ENCODE results near the gene ZNF329. TPM values are rescaled to one million over a fixed set of nuclear protein-coding genes. Genes with fewer than 3 reads are reported as not detected.

The ZNF329 gene
- total RNA-seq (2022) (9.5 and 11.2 TPM in 2 replicates), Bru-seq, nascent RNA (percentile 70 among the genes with signal in this experiment), BruChase-seq, experiment 1, labeled RNA remaining after a 6-hour chase (percentile 64 among the genes with signal in this experiment), BruChase-seq, experiment 2, labeled RNA remaining after a 2-hour chase (percentile 68 among the genes with signal in this experiment)
- long read RNA-seq, partial matches to known transcripts, result 0 of 1 reads
- long read RNA-seq, other reads (novel, unspliced or antisense), result 1 of 1 reads

DNA sequence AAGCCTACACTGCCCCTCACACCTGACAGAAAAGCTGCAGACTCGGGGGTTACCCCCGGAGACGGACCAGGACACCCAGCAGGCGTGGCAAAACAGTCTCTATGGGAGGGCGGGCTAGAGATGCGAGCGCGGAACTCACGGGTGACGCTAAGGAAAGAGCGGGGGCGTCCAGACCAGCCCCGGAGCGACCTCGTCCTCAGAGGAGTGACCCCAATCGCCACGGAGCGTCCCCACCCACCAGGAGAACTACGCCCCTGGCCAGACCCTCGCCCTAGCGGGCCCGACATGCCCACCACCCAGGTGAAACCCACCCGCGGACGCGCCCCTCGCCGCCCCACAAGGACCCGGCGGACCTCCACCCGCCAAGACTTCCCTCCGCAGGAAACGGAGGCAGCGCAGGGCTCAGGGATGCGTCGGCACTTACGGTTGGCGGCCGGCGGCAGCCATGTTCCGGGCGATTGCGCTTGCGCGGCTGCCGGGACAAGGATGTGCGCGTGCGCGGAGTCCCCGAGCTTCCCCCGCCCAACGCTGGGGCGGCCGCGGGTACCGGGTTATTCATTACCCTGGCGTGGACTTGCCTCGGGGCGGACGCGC lies at the start of gene ZNF329:
ZNF329 (minus strand) TSS at position 462 of the 594 bp plus-strand sequence. CDS start 21,286 bp downstream, outside the sequence.
- CTCF ChIA-PET, result interaction anchor here (0.9 to 1.0 kb wide), 2 partner anchors 8 to 212 kb away, joined by 3 to 4 read pairs; partner anchors contain the start of gene ZNF497
- Mint-ChIP-seq H3K36me3 (ENCODE audit: insufficient read depth, unreplicated experiment) (peaks cover 50% of the 10 kb centered on the region), H3K4me3 (ENCODE audit: low read depth, unreplicated experiment) (peak within 1 kb of the TSS; percentile 84), H3K27me3 (ENCODE audit: unreplicated experiment) (no peaks in the 10 kb centered on the region), H3K9me3 (ENCODE audit: low read depth, unreplicated experiment) (peaks cover 13% of the 10 kb centered on the region), H3K4me1 (ENCODE audit: low read depth, unreplicated experiment) (peaks cover 28% of the 10 kb centered on the region), H3K27ac (ENCODE audit: unreplicated experiment) (peak within 1 kb of the TSS; percentile 83)
- intact Hi-C loops (cut with micrococcal nuclease; ENCODE audit: unreplicated experiment), result loop anchor here (5.0 kb wide), 1 partner anchor 403 kb away; the partner anchor contains the start of gene ZNF776
- TF ChIP-seq, protein P1, sequence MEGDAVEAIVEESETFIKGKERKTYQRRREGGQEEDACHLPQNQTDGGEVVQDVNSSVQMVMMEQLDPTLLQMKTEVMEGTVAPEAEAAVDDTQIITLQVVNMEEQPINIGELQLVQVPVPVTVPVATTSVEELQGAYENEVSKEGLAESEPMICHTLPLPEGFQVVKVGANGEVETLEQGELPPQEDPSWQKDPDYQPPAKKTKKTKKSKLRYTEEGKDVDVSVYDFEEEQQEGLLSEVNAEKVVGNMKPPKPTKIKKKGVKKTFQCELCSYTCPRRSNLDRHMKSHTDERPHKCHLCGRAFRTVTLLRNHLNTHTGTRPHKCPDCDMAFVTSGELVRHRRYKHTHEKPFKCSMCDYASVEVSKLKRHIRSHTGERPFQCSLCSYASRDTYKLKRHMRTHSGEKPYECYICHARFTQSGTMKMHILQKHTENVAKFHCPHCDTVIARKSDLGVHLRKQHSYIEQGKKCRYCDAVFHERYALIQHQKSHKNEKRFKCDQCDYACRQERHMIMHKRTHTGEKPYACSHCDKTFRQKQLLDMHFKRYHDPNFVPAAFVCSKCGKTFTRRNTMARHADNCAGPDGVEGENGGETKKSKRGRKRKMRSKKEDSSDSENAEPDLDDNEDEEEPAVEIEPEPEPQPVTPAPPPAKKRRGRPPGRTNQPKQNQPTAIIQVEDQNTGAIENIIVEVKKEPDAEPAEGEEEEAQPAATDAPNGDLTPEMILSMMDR (IDR thresholded peaks at IDR 0.05; ENCODE audit: unreplicated experiment), result no peak
- BruUV-seq (replicated peaks), result no TSS peak
- peak; percentile 97 for DNase-seq

DNA sequence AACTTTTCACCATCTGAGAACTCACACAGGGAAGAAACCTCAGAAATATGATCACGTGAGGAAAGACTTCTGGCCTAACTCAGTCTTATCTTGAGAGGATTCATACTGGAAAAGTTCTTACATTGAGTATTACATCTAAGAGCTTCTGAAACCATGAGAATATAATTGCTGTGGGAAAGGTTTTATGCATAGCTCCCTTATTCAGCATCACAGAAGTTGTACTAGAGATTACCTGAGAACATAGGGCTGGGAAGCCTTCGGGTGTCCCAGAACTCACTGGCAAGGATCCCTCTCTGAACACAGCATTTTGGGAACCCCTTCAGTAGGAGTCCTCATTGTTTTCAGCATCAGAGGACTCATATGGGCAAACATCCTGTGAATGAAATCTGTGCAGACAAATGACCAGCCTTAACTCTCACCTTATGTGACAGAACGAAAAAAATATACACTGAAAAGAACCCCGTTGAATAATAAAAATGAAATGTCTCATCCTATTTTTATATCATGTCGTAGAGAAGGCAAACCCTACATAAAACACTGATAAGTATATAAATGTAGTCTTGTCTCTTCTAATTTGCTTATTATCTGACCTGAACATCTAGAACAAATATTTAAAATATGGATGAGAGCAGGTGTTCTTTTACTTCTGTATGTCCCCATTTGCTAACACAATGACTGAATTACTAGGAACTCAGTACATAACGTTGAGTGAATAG lies 46.5 kb upstream of the ZNF329 start:
- Mint-ChIP-seq H3K27me3 (ENCODE audit: unreplicated experiment) (no peaks in the 10 kb centered on the region), H3K36me3 (ENCODE audit: insufficient read depth, unreplicated experiment) (peaks cover 97% of the 10 kb centered on the region), H3K4me1 (ENCODE audit: low read depth, unreplicated experiment) (no peaks in the 10 kb centered on the region), H3K9me3 (ENCODE audit: low read depth, unreplicated experiment) (peaks cover 19% of the 10 kb centered on the region), H3K27ac (ENCODE audit: unreplicated experiment) (peak overlapping the region; percentile 3), H3K4me3 (ENCODE audit: low read depth, unreplicated experiment) (no peak overlapping the region)
- BruUV-seq (replicated peaks), result no TSS peak
- CTCF ChIA-PET, result no interaction called here
- intact Hi-C loops (cut with micrococcal nuclease; ENCODE audit: unreplicated experiment), result no loop called here
- DNase-seq, result no peak
- TF ChIP-seq, protein P1 (IDR thresholded peaks at IDR 0.05; ENCODE audit: unreplicated experiment), result no peak

DNA sequence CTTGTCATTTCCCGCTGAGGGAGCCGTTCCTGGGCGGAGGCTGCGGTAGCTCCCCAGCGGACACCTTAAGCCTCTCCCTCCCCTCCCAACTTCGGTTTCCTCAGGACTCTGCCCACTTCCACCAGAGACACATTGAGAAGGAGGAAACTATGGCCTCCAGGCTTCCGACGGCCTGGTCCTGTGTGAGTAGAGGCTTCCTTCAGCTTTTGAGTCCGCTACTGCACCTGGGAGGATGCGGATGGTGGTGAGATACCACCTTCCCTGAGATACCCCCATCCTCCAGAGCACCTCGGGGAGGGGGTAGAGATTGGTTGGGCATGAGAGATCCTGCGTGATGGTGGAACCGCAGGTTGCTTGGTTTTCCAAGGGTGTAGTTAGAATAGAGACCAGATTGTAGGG lies 33.2 kb upstream of the ZNF329 start:
- no peaks in the 10 kb centered on the region for H3K27me3 Mint-ChIP-seq (ENCODE audit: unreplicated experiment)
- H3K9me3 Mint-ChIP-seq (ENCODE audit: low read depth, unreplicated experiment), result peaks cover 18% of the 10 kb centered on the region
- TSS peak; percentile 63 for BruUV-seq (replicated peaks)
- CTCF ChIA-PET, result interaction anchor here (0.7 kb wide), 1 partner anchor 520 kb away, joined by 3 read pairs; no protein-coding TSS in a partner anchor
- no peak for DNase-seq
- H3K36me3 Mint-ChIP-seq (ENCODE audit: insufficient read depth, unreplicated experiment), result peaks cover 71% of the 10 kb centered on the region
- H3K27ac Mint-ChIP-seq (ENCODE audit: unreplicated experiment), result peak overlapping the region; percentile 98
- H3K4me1 Mint-ChIP-seq (ENCODE audit: low read depth, unreplicated experiment), result peaks cover 14% of the 10 kb centered on the region
- intact Hi-C loops (cut with micrococcal nuclease; ENCODE audit: unreplicated experiment), result loop anchor here (1.0 to 10.0 kb wide), 3 partner anchors 119 to 221 kb away; partner anchors contain the start of genes ZNF584 and ZSCAN22
- TF ChIP-seq, protein P1 (IDR thresholded peaks at IDR 0.05; ENCODE audit: unreplicated experiment), result no peak
- peak overlapping the region; percentile 98 for H3K4me3 Mint-ChIP-seq (ENCODE audit: low read depth, unreplicated experiment)

DNA sequence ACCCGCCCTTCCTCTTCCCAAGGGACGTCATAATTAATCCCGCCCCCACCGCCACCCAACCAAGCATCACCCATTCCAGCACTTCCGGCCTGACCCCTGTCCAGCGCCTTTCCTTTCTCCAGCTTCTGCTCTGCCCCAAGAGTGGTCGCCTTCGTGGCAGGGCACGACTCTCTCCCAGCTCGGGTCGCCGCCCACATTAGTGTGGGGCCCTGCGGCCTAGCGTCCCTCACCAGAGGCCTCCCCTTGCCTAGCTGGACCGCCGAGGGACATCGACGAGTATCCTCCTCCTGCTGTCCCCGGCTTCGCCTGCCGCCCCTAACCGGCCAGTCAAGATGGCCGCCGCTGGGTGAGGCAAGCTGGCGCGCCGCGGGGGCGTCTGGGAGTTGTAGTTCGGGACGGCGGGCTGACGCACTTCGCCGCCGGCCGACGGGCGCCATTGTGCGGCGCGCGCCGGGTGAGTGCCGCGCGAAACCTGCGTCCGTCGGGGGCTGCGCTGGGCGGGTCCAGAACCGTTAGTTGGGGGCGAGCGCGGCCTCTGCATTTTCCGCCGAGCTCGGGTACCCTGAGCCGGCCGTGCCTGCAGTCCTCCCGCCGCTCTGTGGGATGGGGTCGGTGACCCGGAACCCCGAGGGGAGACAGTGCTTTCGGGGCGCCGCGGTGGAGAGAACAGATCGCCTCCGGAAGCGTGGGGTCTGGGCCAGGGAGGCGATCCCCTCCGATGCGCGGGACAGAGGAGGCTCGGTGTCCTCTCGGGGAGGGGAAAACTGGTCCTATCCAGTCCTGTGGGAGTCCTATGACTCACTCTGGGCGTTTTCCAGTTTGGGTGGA lies 32.6 kb upstream of the ZNF329 start, which contains the start of gene ZNF274:
ZNF274 (plus strand) TSS at position 73 of the 828 bp plus-strand sequence. CDS start 905 bp downstream, outside the sequence.
- H3K36me3 Mint-ChIP-seq (ENCODE audit: insufficient read depth, unreplicated experiment), result peaks cover 66% of the 10 kb centered on the region
- no peaks in the 10 kb centered on the region for H3K27me3 Mint-ChIP-seq (ENCODE audit: unreplicated experiment)
- TF ChIP-seq, protein P1 (IDR thresholded peaks at IDR 0.05; ENCODE audit: unreplicated experiment), result no peak
- peak within 1 kb of the TSS; percentile 98 for H3K4me3 Mint-ChIP-seq (ENCODE audit: low read depth, unreplicated experiment)
- CTCF ChIA-PET, result no interaction called here
- peak within 1 kb of the TSS; percentile 98 for H3K27ac Mint-ChIP-seq (ENCODE audit: unreplicated experiment)
- BruUV-seq (replicated peaks), result no TSS peak
- intact Hi-C loops (cut with micrococcal nuclease; ENCODE audit: unreplicated experiment), result loop anchor here (1.0 to 10.0 kb wide), 3 partner anchors 120 to 222 kb away; partner anchors contain the start of genes ZNF584 and ZSCAN22
- H3K9me3 Mint-ChIP-seq (ENCODE audit: low read depth, unreplicated experiment), result peaks cover 18% of the 10 kb centered on the region
- DNase-seq, result peak; percentile 98
- H3K4me1 Mint-ChIP-seq (ENCODE audit: low read depth, unreplicated experiment), result peaks cover 14% of the 10 kb centered on the region
